BE2C (cell line): Measurements from ENCODE around the gene FOXN1.

Experiments used
- DNase-seq: peaks from one replicate; pipeline ENCODE4 v3.0.0-alpha.2; 2020
- H3K27me3 ChIP-seq: fragments of 250-450 bp; sonication (Bioruptor Pico); 2 replicates; pipeline ENCODE4 v1.5.1; 2020; ENCODE audit warnings: mild to moderate bottlenecking
- H3K36me3 ChIP-seq: fragments of 250-450 bp; sonication (Bioruptor Pico); 2 replicates; pipeline ENCODE4 v1.5.1; 2020; ENCODE audit warnings: mild to moderate bottlenecking
- H3K4me1 ChIP-seq: fragments of 250-450 bp; sonication (Bioruptor Pico); 2 replicates; pipeline ENCODE4 v1.5.1; 2020
- H3K4me3 ChIP-seq: 2 replicates; pipeline ENCODE4 v1.5.1; 2011; ENCODE audit warnings: low read depth, low read length
- H3K9me3 ChIP-seq: fragments of 250-450 bp; sonication (Bioruptor Pico); 2 replicates; pipeline ENCODE4 v1.5.1; 2020
- CTCF ChIP-seq: IDR thresholded peaks from 2 replicates; pipeline ENCODE4 v1.5.1; 2012; ENCODE audit warnings: mild to moderate bottlenecking, low read depth, low read length

FOXN1 gene

DNA sequence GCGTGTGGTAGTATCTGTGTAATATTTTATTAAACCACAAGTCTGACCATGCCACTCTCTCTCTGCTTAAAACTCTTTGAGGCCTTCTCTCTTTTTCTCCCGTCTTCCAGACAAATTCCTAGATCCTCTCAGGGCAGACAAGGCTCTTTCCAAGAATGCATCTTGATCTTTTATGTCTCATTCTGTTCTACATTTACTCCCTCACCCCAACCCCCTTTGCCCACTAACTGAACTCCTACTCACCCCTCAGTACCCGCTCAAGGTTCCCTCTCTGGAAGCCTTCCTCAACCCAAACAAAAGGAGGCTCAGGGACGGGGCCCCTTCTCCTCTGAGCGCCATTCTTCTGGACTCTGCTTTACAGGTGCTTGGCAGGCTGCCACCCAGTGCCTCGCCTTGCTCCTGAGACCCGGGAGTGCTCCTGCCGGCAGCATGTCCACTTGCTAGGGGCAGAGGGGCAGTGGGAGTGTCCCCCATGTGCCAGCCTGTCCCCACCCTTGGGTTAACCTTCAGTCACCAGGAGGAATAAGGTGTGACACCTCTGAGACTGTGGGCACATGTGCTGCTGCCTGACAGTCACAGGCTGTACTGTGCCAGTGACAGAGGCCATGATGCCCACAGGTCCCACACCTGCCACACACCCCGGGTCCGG lies 23.5 kb upstream of the FOXN1 start:
- Histone ChIP-seq H3K36me3 (no peaks in the 10 kb centered on the region), H3K4me1 (no peaks in the 10 kb centered on the region), H3K4me3 (no peak overlapping the region), H3K9me3 (no peaks in the 10 kb centered on the region), H3K27me3 (no peaks in the 10 kb centered on the region)
- no peak for DNase-seq
- no peak for TF ChIP-seq CTCF

- Histone ChIP-seq H3K4me3 (no peak overlapping the region), H3K27me3 (no peaks in the 10 kb centered on the region), H3K9me3 (no peaks in the 10 kb centered on the region), H3K36me3 (no peaks in the 10 kb centered on the region), H3K4me1 (no peaks in the 10 kb centered on the region)
- TF ChIP-seq CTCF: no peak
- DNase-seq: no peak
Observed at GRCh38 chr17:28484296-28484695, 21.9 kb upstream of the FOXN1 start.

DNA sequence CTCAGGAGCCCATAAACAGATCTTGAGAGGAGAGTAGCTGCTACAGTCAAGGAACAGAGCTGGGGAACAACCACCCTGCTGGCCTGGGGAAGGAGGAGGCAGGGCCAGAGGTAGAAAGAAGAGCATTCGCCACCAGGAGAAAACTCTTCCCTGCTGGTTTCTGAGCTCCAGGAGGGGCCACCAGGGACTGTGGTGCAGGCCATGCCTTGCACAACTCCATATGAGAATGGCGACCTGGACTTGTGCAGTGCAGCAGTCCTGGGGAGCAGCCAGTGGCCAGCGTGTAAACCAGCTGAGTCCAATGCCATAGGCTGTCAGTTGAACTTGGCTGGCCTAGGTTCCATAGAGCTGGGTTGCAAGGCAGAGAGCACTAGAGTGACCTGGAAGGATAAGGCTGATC lies 21.1 kb upstream of the FOXN1 start:
- Histone ChIP-seq H3K9me3 (no peaks in the 10 kb centered on the region), H3K4me3 (no peak overlapping the region), H3K36me3 (no peaks in the 10 kb centered on the region), H3K4me1 (no peaks in the 10 kb centered on the region), H3K27me3 (no peaks in the 10 kb centered on the region)
- DNase-seq: no peak
- no peak for TF ChIP-seq CTCF

- H3K4me3 ChIP-seq: no peak overlapping the region
- H3K36me3 ChIP-seq: no peaks in the 10 kb centered on the region
- DNase-seq: no peak
- no peaks in the 10 kb centered on the region for H3K9me3 ChIP-seq
- H3K27me3 ChIP-seq: no peaks in the 10 kb centered on the region
- H3K4me1 ChIP-seq: no peaks in the 10 kb centered on the region
- TF ChIP-seq CTCF: no peak
Observed at GRCh38 chr17:28487881-28488532, 18.1 kb upstream of the FOXN1 start.

- Histone ChIP-seq H3K9me3 (no peaks in the 10 kb centered on the region), H3K4me3 (no peak overlapping the region), H3K27me3 (no peaks in the 10 kb centered on the region), H3K36me3 (no peaks in the 10 kb centered on the region), H3K4me1 (no peaks in the 10 kb centered on the region)
- no peak for TF ChIP-seq CTCF
- no peak for DNase-seq
Observed at GRCh38 chr17:28488533-28489276, 17.4 kb upstream of the FOXN1 start.

DNA sequence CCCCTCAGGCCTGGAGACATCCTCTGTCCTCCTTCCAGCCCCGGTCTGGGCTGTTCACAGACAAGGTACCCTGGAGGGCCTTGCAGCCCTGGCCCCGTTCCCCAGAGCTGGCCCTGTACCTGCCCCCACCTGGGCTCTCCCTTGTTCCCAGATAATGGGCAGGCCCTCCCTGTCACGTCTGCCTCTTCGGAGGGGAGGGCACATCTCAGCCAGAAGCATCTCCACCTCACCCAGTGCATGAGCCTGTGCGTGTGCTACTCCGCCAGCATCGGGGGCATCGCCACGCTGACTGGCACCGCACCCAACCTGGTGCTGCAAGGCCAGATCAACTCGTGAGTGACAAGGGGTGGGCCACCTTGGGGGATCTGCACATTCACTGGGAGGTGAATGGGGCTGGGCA lies 14.9 kb upstream of the FOXN1 start:
- Histone ChIP-seq H3K27me3 (no peaks in the 10 kb centered on the region), H3K36me3 (no peaks in the 10 kb centered on the region)

More for the DNA sequence above, 14.9 kb upstream of the FOXN1 start:
- Histone ChIP-seq H3K4me3 (no peak overlapping the region), H3K9me3 (no peaks in the 10 kb centered on the region), H3K4me1 (no peaks in the 10 kb centered on the region)
- DNase-seq: no peak
- no peak for TF ChIP-seq CTCF
